ENCODE results near the gene DZANK1. TPM values are rescaled to one million over a fixed set of nuclear protein-coding genes. Genes with fewer than 3 reads are reported as not detected.

Gene DZANK1
- total and polyA plus RNA-seq, 2 of the 8 experiments (the other 6 are each of a cell fraction or from before 2014, with no cell fraction given): 8.0 to 9.9 TPM

DNA sequence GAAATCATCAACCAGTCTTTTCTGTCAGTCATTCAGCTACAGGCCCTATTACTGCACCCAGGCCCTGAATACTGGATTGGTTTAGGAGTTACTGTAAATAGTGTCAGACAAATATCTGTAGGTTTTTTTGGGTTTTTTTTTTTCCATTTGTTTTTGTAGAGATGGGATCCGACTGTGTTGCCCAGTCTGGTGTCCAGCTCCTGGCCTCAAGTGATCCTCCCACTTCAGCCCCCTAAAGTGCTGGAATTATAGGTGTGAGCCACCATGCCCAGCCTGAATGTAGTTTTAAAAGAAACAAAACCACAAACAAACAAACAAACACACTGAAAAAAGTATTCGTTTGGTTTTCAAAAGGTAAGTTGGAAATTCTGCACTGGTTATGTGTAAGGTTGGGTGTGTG, 39.6 kb downstream of the DZANK1 start (continued):
- TF ChIP-seq RNF2 (IDR thresholded peaks at IDR 0.05; ENCODE audit: borderline replicate concordance, low read depth, low read length, missing control alignments, poor library complexity, severe bottlenecking) (no peak), CTBP2 (IDR thresholded peaks at IDR 0.05; ENCODE audit: borderline replicate concordance, insufficient read depth, insufficient read length, low read length) (no peak)
- TF ChIP-seq, protein P1, sequence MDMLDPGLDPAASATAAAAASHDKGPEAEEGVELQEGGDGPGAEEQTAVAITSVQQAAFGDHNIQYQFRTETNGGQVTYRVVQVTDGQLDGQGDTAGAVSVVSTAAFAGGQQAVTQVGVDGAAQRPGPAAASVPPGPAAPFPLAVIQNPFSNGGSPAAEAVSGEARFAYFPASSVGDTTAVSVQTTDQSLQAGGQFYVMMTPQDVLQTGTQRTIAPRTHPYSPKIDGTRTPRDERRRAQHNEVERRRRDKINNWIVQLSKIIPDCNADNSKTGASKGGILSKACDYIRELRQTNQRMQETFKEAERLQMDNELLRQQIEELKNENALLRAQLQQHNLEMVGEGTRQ (IDR thresholded peaks at IDR 0.05; ENCODE audit: low read length): no peak
